Vagina (tissue), 2 donors: ENCODE results near the gene KRTAP4-7.

Experiments used
- CTCF ChIP-seq, 3 experiments: fragments of 450-650 bp in 2 of 3; fragments of 200-600 bp in 1 of 3; sonication (generic) in 1 of 3; IDR thresholded peaks; one replicate each; pipeline ENCODE4 v1.5.1; 2017 to 2019; ENCODE audit warnings: antibody characterized with exemption in 3 of 3, mild to moderate bottlenecking in 2 of 3, moderate library complexity in 2 of 3
- POLR2A ChIP-seq, 2 donors: fragments of 450-650 bp; IDR thresholded peaks; one replicate each; pipeline ENCODE4 v1.6.1; 2017; ENCODE audit warnings: antibody characterized with exemption in 2 of 2, mild to moderate bottlenecking in 2 of 2, moderate library complexity in 2 of 2
- POLR2AphosphoS5 ChIP-seq, 2 donors: sonication (generic); formaldehyde crosslinking; IDR thresholded peaks; one replicate each; pipeline ENCODE4 v1.9.0; 2017; ENCODE audit warnings: antibody characterized with exemption in 2 of 2, mild to moderate bottlenecking in 2 of 2, low read depth in 1 of 2; ENCODE audit not compliant: insufficient read depth in 1 of 2

- TF ChIP-seq CTCF (IDR thresholded peaks at IDR 0.05): no peak
- TF ChIP-seq POLR2A (IDR thresholded peaks at IDR 0.05): no peak
- TF ChIP-seq POLR2AphosphoS5 (IDR thresholded peaks at IDR 0.05; ENCODE audit: insufficient read depth in 1 of 2, low read depth in 1 of 2): no peak
Observed at GRCh38 chr17:41076788-41077187, 7.2 kb upstream of the KRTAP4-7 start.
